Measurements from ENCODE around the gene TMEM266. TPM values are rescaled to one million over a fixed set of nuclear protein-coding genes. Genes with fewer than 3 reads are reported as not detected.

Gene TMEM266
- total and polyA plus RNA-seq, 2 of the 4 experiments (the other 2 are of a cell fraction) = not detected

- Histone ChIP-seq H3K9me3 (ENCODE audit: control insufficient read depth, insufficient read depth, low read length) (no peaks in the 10 kb centered on the region), H3K56ac (ENCODE audit: extremely low read depth, insufficient read depth, low read length) (no peak overlapping the region), H3K23ac (ENCODE audit: low read depth, low read length) (no peak overlapping the region), H2BK20ac (ENCODE audit: low read depth, low read length) (no peak overlapping the region), H2AFZ (replicated peaks; ENCODE audit: low read length, poor library complexity) (peak overlapping the region; percentile 16), H2BK15ac (ENCODE audit: low read depth, low read length) (no peak overlapping the region), H3K9me1 (ENCODE audit: insufficient read depth, low read length) (peaks cover 10% of the 10 kb centered on the region), H3K36me3 (ENCODE audit: control insufficient read depth, insufficient read depth, low read length) (no peaks in the 10 kb centered on the region), H2BK120ac (ENCODE audit: low read depth, low read length) (no peak overlapping the region), H3K4me3 (ENCODE audit: insufficient read depth, low read depth, low read length) (no peak overlapping the region), H3K14ac (replicated peaks; ENCODE audit: low read depth, low read length) (no peak overlapping the region), H4K20me1 (ENCODE audit: insufficient read depth, low read length) (peaks cover 5% of the 10 kb centered on the region), H3K79me1 (ENCODE audit: low read depth in 1 of 2, low read length in 2 of 2) (0 out of 4 replicates have a peak, but pooled peaks cover 0 to 4% of the 10 kb centered on the region in 2 experiments), H2BK5ac (ENCODE audit: low read depth, low read length, poor library complexity, severe bottlenecking) (no peak overlapping the region), H2AK9ac (replicated peaks; ENCODE audit: low read depth, low read length, poor library complexity) (no peak overlapping the region), H3K27ac (ENCODE audit: insufficient read depth, low read length) (no peak overlapping the region), H3K9ac (ENCODE audit: low read depth, low read length) (no peak overlapping the region), H3K4me2 (ENCODE audit: low read depth, low read length) (no peak overlapping the region), H4K8ac (ENCODE audit: low read depth in 2 of 2, low read length in 2 of 2) (no peak overlapping the region), H4K91ac (ENCODE audit: insufficient read depth, low read depth, low read length) (no peak overlapping the region), H3K4me1 (ENCODE audit: control insufficient read depth, insufficient read depth, low read length) (peaks cover 11% of the 10 kb centered on the region), H2AK5ac (ENCODE audit: low read depth, low read length) (no peak overlapping the region), H3K18ac (ENCODE audit: low read depth, low read length) (no peak overlapping the region), H4K5ac (ENCODE audit: low read depth, low read length) (no peak overlapping the region), H3K27me3 (ENCODE audit: control insufficient read depth, insufficient read depth, low read length) (no peaks in the 10 kb centered on the region; the same call in 1 of the 2 replicates), H3K4ac (ENCODE audit: low read depth, low read length) (no peak overlapping the region)
- in situ Hi-C loops (cut with MboI; ENCODE audit: low sequenced_read_pairs) = loop anchor here (10.0 kb wide), 1 partner anchor 673 kb away; no protein-coding TSS in a partner anchor
- ATAC-seq (ENCODE audit: low read depth) (no peak), DNase-seq (no peak)
- POLR2A ChIA-PET (ENCODE audit: unreplicated experiment) = no interaction called here
- intact Hi-C loops (cut with micrococcal nuclease) = no loop called here
- 81% methylated on average over 34 of the region's 55 CpGs; no CpG with 5 or more reads in 1 of the 2 experiments for WGBS, 2 experiments (ENCODE audit: extremely low coverage in 2 of 2, insufficient read length in 1 of 2)
- CTCF ChIA-PET = interaction anchor here (0.5 to 1.6 kb wide), 4 partner anchors 28 to 674 kb away, joined by 3 to 5 read pairs (median 4); no protein-coding TSS in a partner anchor
- dilution Hi-C loops (cut with HindIII; ENCODE audit: low sequenced_read_pairs, unreplicated experiment) = no loop called here
- no TSS peak for BruUV-seq (replicated peaks)
- TF ChIP-seq CTCF (conservative IDR thresholded peaks at IDR 0.05; ENCODE audit: low read depth, low read length) = no peak
- TF ChIP-seq USF2 (IDR thresholded peaks at IDR 0.05; ENCODE audit: low read depth, low read length) = no peak
- no peak for TF ChIP-seq CEBPB (IDR thresholded peaks at IDR 0.05; ENCODE audit: low read depth, low read length)
- no peak for TF ChIP-seq RCOR1 (IDR thresholded peaks at IDR 0.05; ENCODE audit: insufficient replicate concordance, low read length)
- TF ChIP-seq POLR2A (IDR thresholded peaks at IDR 0.05; ENCODE audit: low read depth, low read length) = no peak
- TF ChIP-seq RFX5 (IDR thresholded peaks at IDR 0.05; ENCODE audit: low read depth, low read length) = no peak
- TF ChIP-seq MAFK (IDR thresholded peaks at IDR 0.05; ENCODE audit: low read depth, low read length) = no peak
- no peak for TF ChIP-seq CHD1 (IDR thresholded peaks at IDR 0.05; ENCODE audit: low read depth, low read length)
- no peak for TF ChIP-seq FOS (IDR thresholded peaks at IDR 0.05; ENCODE audit: low read depth, low read length)
- TF ChIP-seq NFE2L2 (IDR thresholded peaks at IDR 0.05; ENCODE audit: low read depth, low read length) = no peak
- TF ChIP-seq RAD21 (IDR thresholded peaks at IDR 0.05; ENCODE audit: low read length) = no peak
- no peak for TF ChIP-seq MXI1 (IDR thresholded peaks at IDR 0.05; ENCODE audit: borderline replicate concordance, low read depth, low read length)
- TF ChIP-seq ELK1 (IDR thresholded peaks at IDR 0.05; ENCODE audit: borderline replicate concordance, low read depth, low read length) = no peak
- no peak for TF ChIP-seq MAZ (IDR thresholded peaks at IDR 0.05; ENCODE audit: borderline replicate concordance, low read depth, low read length)
- no peak for TF ChIP-seq SMC3 (IDR thresholded peaks at IDR 0.05; ENCODE audit: low read depth, low read length)
Observed at GRCh38 chr15:76191539-76192244, 131.9 kb downstream of the TMEM266 start.
